CD14-positive monocyte (primary cell): ENCODE results near the gene AGXT. TPM values are rescaled to one million over a fixed set of nuclear protein-coding genes. Genes with fewer than 3 reads are reported as not detected.

ENCODE experiments used
- DNase-seq, 3 donors: peaks; one replicate each; pipeline ENCODE4 v3.0.0-alpha.2; 2011 to 2022
- H2AFZ ChIP-seq: 2 replicates; pipeline ENCODE4 v1.6.0; 2012; ENCODE audit warnings: mild to moderate bottlenecking, low read depth, low read length, inconsistent platforms; ENCODE audit not compliant: insufficient read depth, poor library complexity, severe bottlenecking
- H3K27ac ChIP-seq, 2 donors: 1 replicate in 1 of 2; 2 replicates in 1 of 2; pipeline ENCODE4 v1.5.1; 2012 to 2013; ENCODE audit warnings: low read length in 2 of 2, control low read depth in 1 of 2, inconsistent platforms in 1 of 2, low read depth in 1 of 2, mild to moderate bottlenecking in 1 of 2
- H3K27me3 ChIP-seq, 2 donors: one replicate each; pipeline versions ENCODE4 v1.6.0 to v1.6.1; 2011 to 2013; ENCODE audit warnings: low read length in 2 of 2; ENCODE audit not compliant: control insufficient read depth in 2 of 2, insufficient read depth in 2 of 2
- H3K36me3 ChIP-seq, 2 donors: replicated peaks in 1 of 2; 1 replicate in 1 of 2; 2 replicates in 1 of 2; pipeline versions ENCODE4 v1.5.1 to v1.6.1; 2012 to 2013; ENCODE audit warnings: low read length in 2 of 2, control low read depth in 1 of 2, inconsistent platforms in 1 of 2, mild to moderate bottlenecking in 1 of 2; ENCODE audit not compliant: insufficient read depth in 2 of 2, control insufficient read depth in 1 of 2
- H3K4me1 ChIP-seq, 2 donors: 1 replicate in 1 of 2; 2 replicates in 1 of 2; pipeline versions ENCODE4 v1.5.1 to v1.6.1; 2012 to 2013; ENCODE audit warnings: low read length in 2 of 2, control low read depth in 1 of 2, inconsistent platforms in 1 of 2, mild to moderate bottlenecking in 1 of 2, moderate library complexity in 1 of 2; ENCODE audit not compliant: insufficient read depth in 2 of 2, control insufficient read depth in 1 of 2
- H3K4me2 ChIP-seq: replicated peaks from 2 replicates; pipeline ENCODE3; 2012; ENCODE audit warnings: low read length, moderate library complexity, mild to moderate bottlenecking; ENCODE audit not compliant: poor library complexity, severe bottlenecking; ENCODE audit errors: extremely low read depth
- H3K4me3 ChIP-seq, 3 experiments: fragments of 200-600 bp in 1 of 3; sonication (generic) in 1 of 3; replicated peaks in 1 of 3; 1 replicate in 2 of 3; 2 replicates in 1 of 3; pipeline ENCODE4 v1.5.1; 2011 to 2013; ENCODE audit warnings: low read length in 3 of 3, mild to moderate bottlenecking in 3 of 3, control low read depth in 2 of 3, low read depth in 2 of 3, inconsistent platforms in 1 of 3, moderate library complexity in 1 of 3
- H3K79me2 ChIP-seq: 2 replicates; pipeline ENCODE4 v1.6.0; 2012; ENCODE audit warnings: mild to moderate bottlenecking, control low read depth, inconsistent platforms, low read length, moderate library complexity; ENCODE audit not compliant: insufficient read depth
- H3K9ac ChIP-seq: 2 replicates; pipeline ENCODE4 v1.6.0; 2017; ENCODE audit warnings: low read length, mild to moderate bottlenecking; ENCODE audit not compliant: insufficient read depth, poor library complexity, severe bottlenecking
- H3K9me3 ChIP-seq, 2 donors: replicated peaks in 1 of 2; 1 replicate in 1 of 2; 2 replicates in 1 of 2; pipeline versions ENCODE4 v1.5.1 to v1.6.1; 2012 to 2013; ENCODE audit warnings: low read length in 2 of 2, control low read depth in 1 of 2; ENCODE audit not compliant: control insufficient read depth in 1 of 2, insufficient read depth in 1 of 2
- H4K20me1 ChIP-seq: 2 replicates; pipeline ENCODE4 v1.6.0; 2012; ENCODE audit warnings: mild to moderate bottlenecking, low read length, control low read depth, moderate library complexity; ENCODE audit not compliant: insufficient read depth
- H3K27ac Mint-ChIP-seq, 7 donors: one replicate each; pipeline ENCODE4 v1.8.0; 2020; ENCODE audit warnings: mild to moderate bottlenecking in 7 of 7, mixed read lengths in 7 of 7, moderate library complexity in 6 of 7, inconsistent platforms in 2 of 7
- H3K27me3 Mint-ChIP-seq, 3 donors: one replicate each; pipeline ENCODE4 v1.8.0; 2021 to 2022; ENCODE audit warnings: low read depth in 3 of 3, mild to moderate bottlenecking in 3 of 3, mixed read lengths in 3 of 3, moderate library complexity in 3 of 3, inconsistent platforms in 1 of 3
- H3K36me3 Mint-ChIP-seq, 2 donors: one replicate each; pipeline ENCODE4 v1.8.0; 2020; ENCODE audit warnings: mixed read lengths in 2 of 2, inconsistent platforms in 1 of 2, mild to moderate bottlenecking in 1 of 2
- H3K4me1 Mint-ChIP-seq: one replicate; pipeline ENCODE4 v1.8.0; 2020; ENCODE audit warnings: mild to moderate bottlenecking, mixed read lengths
- H3K4me3 Mint-ChIP-seq, 2 donors: one replicate each; pipeline ENCODE4 v1.8.0; 2020; ENCODE audit warnings: mild to moderate bottlenecking in 2 of 2, mixed read lengths in 2 of 2, moderate library complexity in 1 of 2
- H3K9me3 Mint-ChIP-seq, 7 donors: one replicate each; pipeline ENCODE4 v1.8.0; 2020 to 2022; ENCODE audit warnings: mixed read lengths in 7 of 7, mild to moderate bottlenecking in 6 of 7, moderate library complexity in 6 of 7, inconsistent platforms in 2 of 7
- WGBS: methylation state at CpG from one replicate; pipeline ENCODE4 v1.1.5; 2013; ENCODE audit warnings: missing lambda C conversion rate; ENCODE audit not compliant: insufficient coverage; 5-methylcytosine and 5-hydroxymethylcytosine counted together
- intact Hi-C, 2 donors: fragments of 100-400 bp; cut with micrococcal nuclease; formaldehyde crosslinking; loops; one replicate each; pipeline versions ENCODE4 v1.15.0 to v1.15.1; 2023
- polyA plus RNA-seq, 3 donors: library from polyadenylated mRNA; depleted of rRNA in 1 of 3; unstranded in 2 of 3; stranded (reverse) in 1 of 3; fragments of 300-500 nt in 2 of 3; fragments of >200 nt in 1 of 3; fragmentation: Illumina TruSeq in 2 of 3; gene quantifications; 1 replicate in 2 of 3; 2 replicates in 1 of 3; pipeline ENCODE4 v1.2.3, GENCODE V29; 2012 to 2021
- TF ChIP-seq, protein P1 (sequence below): fragments of 200-600 bp; IDR thresholded peaks from one replicate; pipeline ENCODE4 v1.8.0; 2022; ENCODE audit warnings: antibody characterized with exemption, mild to moderate bottlenecking

AGXT gene
- polyA plus RNA-seq, 3 donors, result not detected

DNA sequence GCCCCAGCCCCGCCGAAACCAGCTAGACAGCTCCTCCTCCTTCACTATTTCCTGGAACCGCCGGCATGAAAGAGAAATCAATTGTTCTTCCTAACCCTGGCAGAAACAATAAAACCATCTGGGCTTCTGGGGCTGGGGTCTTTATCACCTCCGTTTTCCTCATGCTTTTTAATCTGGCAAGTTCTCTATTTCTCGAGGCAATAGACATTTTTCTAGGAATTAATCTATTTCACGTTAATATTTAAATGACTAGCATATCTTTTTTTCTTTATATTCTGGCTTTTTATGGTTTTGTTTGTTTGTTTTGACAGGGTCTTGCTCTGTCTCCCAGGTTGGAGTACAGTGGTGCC lies 47.2 kb upstream of the AGXT start:
- H3K27ac Mint-ChIP-seq, result no peak overlapping the region
- peaks cover 6 to 23% (median 9%) of the 10 kb centered on the region in 7 donors for H3K9me3 Mint-ChIP-seq
- WGBS, result 0% methylated on average over 4 of the region's 7 CpGs
- Histone ChIP-seq H3K9me3 (peaks cover 5 to 27% of the 10 kb centered on the region in 2 donors), H4K20me1 (no peaks in the 10 kb centered on the region), H3K27me3 (peaks cover 41 to 74% of the 10 kb centered on the region in 2 donors), H3K36me3 (no peaks in the 10 kb centered on the region), H2AFZ (no peak overlapping the region), H3K4me2 (no peak overlapping the region), H3K79me2 (no peaks in the 10 kb centered on the region), H3K4me1 (no peaks in the 10 kb centered on the region), H3K27ac (no peak overlapping the region), H3K9ac (no peak overlapping the region), H3K4me3 (no peak overlapping the region)
- TF ChIP-seq, protein P1, sequence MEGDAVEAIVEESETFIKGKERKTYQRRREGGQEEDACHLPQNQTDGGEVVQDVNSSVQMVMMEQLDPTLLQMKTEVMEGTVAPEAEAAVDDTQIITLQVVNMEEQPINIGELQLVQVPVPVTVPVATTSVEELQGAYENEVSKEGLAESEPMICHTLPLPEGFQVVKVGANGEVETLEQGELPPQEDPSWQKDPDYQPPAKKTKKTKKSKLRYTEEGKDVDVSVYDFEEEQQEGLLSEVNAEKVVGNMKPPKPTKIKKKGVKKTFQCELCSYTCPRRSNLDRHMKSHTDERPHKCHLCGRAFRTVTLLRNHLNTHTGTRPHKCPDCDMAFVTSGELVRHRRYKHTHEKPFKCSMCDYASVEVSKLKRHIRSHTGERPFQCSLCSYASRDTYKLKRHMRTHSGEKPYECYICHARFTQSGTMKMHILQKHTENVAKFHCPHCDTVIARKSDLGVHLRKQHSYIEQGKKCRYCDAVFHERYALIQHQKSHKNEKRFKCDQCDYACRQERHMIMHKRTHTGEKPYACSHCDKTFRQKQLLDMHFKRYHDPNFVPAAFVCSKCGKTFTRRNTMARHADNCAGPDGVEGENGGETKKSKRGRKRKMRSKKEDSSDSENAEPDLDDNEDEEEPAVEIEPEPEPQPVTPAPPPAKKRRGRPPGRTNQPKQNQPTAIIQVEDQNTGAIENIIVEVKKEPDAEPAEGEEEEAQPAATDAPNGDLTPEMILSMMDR, result no peak
- H3K36me3 Mint-ChIP-seq, result peaks cover 0 to 1% of the 10 kb centered on the region in 2 donors
- DNase-seq, result no peak
- peak overlapping the region in 1 of 2 donors; percentile 84 for H3K4me3 Mint-ChIP-seq
- peaks cover 47 to 84% (median 74%) of the 10 kb centered on the region in 3 donors for H3K27me3 Mint-ChIP-seq
- no peaks in the 10 kb centered on the region for H3K4me1 Mint-ChIP-seq
- intact Hi-C loops, result no loop called here

DNA sequence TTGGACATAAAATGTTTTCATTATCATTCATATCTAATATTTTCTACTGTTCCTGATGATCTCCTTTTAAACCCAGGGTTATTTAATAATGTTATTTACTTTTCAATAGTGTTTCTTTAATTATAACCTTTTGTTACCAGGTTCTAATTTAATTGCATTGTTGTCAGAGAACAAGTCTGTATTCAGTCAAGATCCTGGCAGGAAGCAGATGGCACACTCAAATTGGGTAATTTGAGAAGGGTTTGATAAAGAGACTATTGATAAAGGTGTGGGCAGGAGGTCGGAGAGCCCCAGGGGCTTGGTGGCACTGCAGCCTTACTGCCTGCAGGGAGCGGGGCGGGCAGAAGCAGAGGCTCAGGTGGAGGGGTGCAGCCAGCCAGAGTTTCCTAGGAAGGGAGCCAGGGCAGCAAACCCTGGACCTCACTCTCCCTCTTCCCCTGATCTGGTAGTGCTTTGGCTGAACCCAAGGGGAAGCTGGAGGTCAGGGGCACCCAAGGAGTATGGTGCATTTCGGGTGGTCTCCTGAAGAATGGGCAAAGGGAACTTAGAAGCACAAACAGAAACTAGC lies 46.3 kb upstream of the AGXT start:
- 83% methylated on average over 4 of the region's 4 CpGs for WGBS
- Mint-ChIP-seq H3K27me3 (peaks cover 46 to 84% (median 73%) of the 10 kb centered on the region in 3 donors), H3K36me3 (peaks cover 0 to 1% of the 10 kb centered on the region in 2 donors), H3K4me1 (no peaks in the 10 kb centered on the region), H3K9me3 (peaks cover 6 to 28% (median 11%) of the 10 kb centered on the region in 7 donors), H3K27ac (no peak overlapping the region), H3K4me3 (peak overlapping the region in 1 of 2 donors; percentile 84)
- Histone ChIP-seq H3K4me1 (no peaks in the 10 kb centered on the region), H2AFZ (no peak overlapping the region), H3K9ac (no peak overlapping the region), H3K27ac (no peak overlapping the region), H3K27me3 (peaks cover 45 to 79% of the 10 kb centered on the region in 2 donors), H3K9me3 (peaks cover 8 to 27% of the 10 kb centered on the region in 2 donors), H3K79me2 (no peaks in the 10 kb centered on the region), H3K4me2 (no peak overlapping the region), H3K36me3 (no peaks in the 10 kb centered on the region), H4K20me1 (no peaks in the 10 kb centered on the region), H3K4me3 (no peak overlapping the region)
- intact Hi-C loops, result no loop called here
- DNase-seq, result no peak
- TF ChIP-seq, protein P1, result no peak
